CD4-positive, alpha-beta T cell treated with Interleukin-4 for 1 hour (primary cell): ENCODE results near the gene HSPA1A.
"Not testable (repeated sequence)": the region's sequence is repeated elsewhere in the genome, so short reads cannot be mapped to it uniquely, and the experiment has no call there.

Experiments used
- DNase-seq, 2 donors: peaks; one replicate each; pipeline ENCODE4 v3.0.0-alpha.2; 2020 to 2022

Gene HSPA1A

GRCh38 chr6:31836474-31837368 is 21.4 kb downstream of the HSPA1A start:
- DNase-seq, result no peak

- no peak for DNase-seq
These were observed 22.2 kb downstream of the HSPA1A start for GRCh38 chr6:31837369-31838113.

GRCh38 chr6:31838114-31838553 is 22.8 kb downstream of the HSPA1A start:
- DNase-seq, result not testable (repeated sequence)

GRCh38 chr6:31838968-31839367 is 23.6 kb downstream of the HSPA1A start:
- DNase-seq, result no peak

GRCh38 chr6:31839779-31840126 is 24.4 kb downstream of the HSPA1A start:
- not testable (repeated sequence) for DNase-seq

GRCh38 chr6:31842053-31842452 is 26.7 kb downstream of the HSPA1A start:
- no peak for DNase-seq

- no peak for DNase-seq
These were observed 29.2 kb downstream of the HSPA1A start for GRCh38 chr6:31844507-31844906.

- DNase-seq, result no peak
These were observed 32.1 kb downstream of the HSPA1A start for GRCh38 chr6:31847276-31847978.

GRCh38 chr6:31850765-31851484 is 35.6 kb downstream of the HSPA1A start:
- DNase-seq, result no peak

GRCh38 chr6:31851485-31851832 is 36.1 kb downstream of the HSPA1A start:
- no peak for DNase-seq

- DNase-seq, result not testable (repeated sequence)
These were observed 36.8 kb downstream of the HSPA1A start for GRCh38 chr6:31851980-31852718.

GRCh38 chr6:31857774-31858173 is 42.4 kb downstream of the HSPA1A start:
- DNase-seq, result not testable (repeated sequence)

GRCh38 chr6:31858707-31859106 is 43.4 kb downstream of the HSPA1A start:
- DNase-seq, result no peak

GRCh38 chr6:31859923-31860322 is 44.6 kb downstream of the HSPA1A start:
- DNase-seq, result no peak

- DNase-seq, result no peak
These were observed 45.0 kb downstream of the HSPA1A start for GRCh38 chr6:31860349-31860748.

GRCh38 chr6:31861150-31861549 is 45.8 kb downstream of the HSPA1A start:
- DNase-seq, result no peak

- no peak for DNase-seq
These were observed 46.6 kb downstream of the HSPA1A start for GRCh38 chr6:31861919-31862343.

- DNase-seq, result peak; percentile 100
These were observed 47.2 kb downstream of the HSPA1A start, which contains the start of gene NEU1 for GRCh38 chr6:31862344-31863235. Gene NEU1, minus strand, starts transcription at chr6:31862821. Its CDS starts 45 bp downstream, at chr6:31862776.

- DNase-seq, result not testable (repeated sequence)
These were observed 48.8 kb downstream of the HSPA1A start for GRCh38 chr6:31864123-31864562.

- DNase-seq, result no peak
These were observed 49.5 kb downstream of the HSPA1A start for GRCh38 chr6:31864818-31865204.
